Measurements from ENCODE around the gene SH2B3.
A peak's percentile ranks its signal among the peaks of the same experiment; 100 is the strongest.
"Not testable (repeated sequence)": the region's sequence is repeated elsewhere in the genome, so short reads cannot be mapped to it uniquely, and the experiment has no call there.

The SH2B3 gene

GRCh38 chr12:111457577-111457976, 51.9 kb downstream of the SH2B3 start:
- DNase-seq (ENCODE audit: low read depth, low spot score) = no peak

- no peak for DNase-seq (ENCODE audit: low read depth, low spot score)
Observed at GRCh38 chr12:111458546-111459172, 52.9 kb downstream of the SH2B3 start.

- not testable (repeated sequence) for DNase-seq (ENCODE audit: low read depth, low spot score)
Observed at GRCh38 chr12:111460111-111460510, 54.4 kb downstream of the SH2B3 start.

- DNase-seq (ENCODE audit: low read depth, low spot score) = no peak
Observed at GRCh38 chr12:111462210-111462769, 56.6 kb downstream of the SH2B3 start.

GRCh38 chr12:111467092-111467856, 61.6 kb downstream of the SH2B3 start:
- DNase-seq (ENCODE audit: low read depth, low spot score) = no peak

DNA sequence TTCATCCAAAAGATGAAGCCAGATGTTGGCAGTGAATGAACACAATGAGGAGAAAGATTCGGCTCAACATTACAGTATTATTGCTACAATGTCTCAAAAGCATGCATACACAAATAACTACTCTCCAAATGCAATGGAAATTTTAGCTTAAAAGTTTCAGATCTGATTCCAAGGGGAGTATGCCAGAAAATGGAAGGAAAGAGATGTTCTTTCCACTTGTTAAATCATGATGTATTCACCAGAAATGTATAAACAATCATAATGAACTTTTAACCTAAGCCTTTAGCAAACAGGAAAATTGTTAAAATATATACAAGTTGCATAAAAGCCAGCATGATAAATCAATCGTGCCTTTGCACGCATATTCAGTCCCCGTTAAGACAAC, 62.1 kb downstream of the SH2B3 start:
- no peak for DNase-seq (ENCODE audit: low read depth, low spot score)

DNA sequence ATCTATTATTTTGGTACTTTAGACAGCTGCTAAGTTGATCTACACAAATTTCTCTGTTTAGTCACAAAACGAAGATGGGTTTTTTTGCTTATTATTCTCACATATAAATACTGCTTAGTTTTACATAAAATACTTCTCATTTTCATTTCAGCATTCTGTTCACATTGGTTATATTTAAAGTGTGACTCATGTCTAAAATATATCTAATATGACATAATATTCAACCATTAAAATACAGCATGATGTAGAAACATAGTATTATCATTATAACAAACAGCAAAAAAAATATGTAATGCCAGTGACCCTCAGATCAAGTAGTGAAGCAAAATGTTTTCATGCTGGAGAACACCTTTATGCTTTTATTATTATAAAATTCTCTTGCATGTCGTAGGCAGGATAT, 63.7 kb downstream of the SH2B3 start:
- no peak for DNase-seq (ENCODE audit: low read depth, low spot score)

GRCh38 chr12:111471236-111471635, 65.5 kb downstream of the SH2B3 start:
- DNase-seq (ENCODE audit: low read depth, low spot score) = no peak

DNA sequence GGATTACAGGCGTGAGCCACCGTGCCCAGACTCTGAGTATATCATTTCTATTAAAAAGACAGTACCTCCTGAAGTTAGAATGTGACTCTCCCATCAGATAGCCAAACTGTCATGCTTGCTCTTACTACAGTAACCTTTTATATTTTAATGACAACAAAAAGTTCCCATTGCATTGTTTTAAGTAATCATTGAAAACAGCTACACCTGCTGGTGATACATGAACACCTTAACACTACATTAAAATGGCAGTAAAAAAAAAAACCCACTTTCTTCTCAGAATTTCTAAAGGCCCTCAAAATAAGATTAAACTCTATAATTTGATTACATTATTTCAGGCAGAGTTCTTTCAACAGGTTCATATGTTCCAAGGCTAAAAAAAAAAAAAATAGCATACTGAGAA, 76.7 kb downstream of the SH2B3 start:
- no peak for DNase-seq (ENCODE audit: low read depth, low spot score)

GRCh38 chr12:111488271-111488670, 82.5 kb downstream of the SH2B3 start:
- peak; percentile 4 for DNase-seq (ENCODE audit: low read depth, low spot score)

DNA sequence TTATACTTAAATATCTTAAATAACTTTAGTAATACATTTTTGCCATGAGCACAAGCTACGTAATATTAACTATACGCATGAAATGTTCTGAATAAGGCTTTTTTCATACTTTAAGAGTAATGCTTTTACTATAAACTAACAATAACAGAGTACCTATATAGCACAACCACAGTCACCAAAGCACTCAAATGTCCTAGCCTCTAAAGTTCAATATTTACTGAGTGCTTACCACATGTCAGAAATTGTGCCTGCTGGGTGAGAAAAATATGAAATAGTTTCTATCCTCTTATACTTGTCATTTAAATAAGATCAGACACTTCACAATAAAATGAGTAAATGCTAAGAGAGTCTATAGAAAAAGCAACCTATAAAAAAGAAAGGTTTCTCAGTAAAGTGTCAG, 83.1 kb downstream of the SH2B3 start:
- no peak for DNase-seq (ENCODE audit: low read depth, low spot score)

DNA sequence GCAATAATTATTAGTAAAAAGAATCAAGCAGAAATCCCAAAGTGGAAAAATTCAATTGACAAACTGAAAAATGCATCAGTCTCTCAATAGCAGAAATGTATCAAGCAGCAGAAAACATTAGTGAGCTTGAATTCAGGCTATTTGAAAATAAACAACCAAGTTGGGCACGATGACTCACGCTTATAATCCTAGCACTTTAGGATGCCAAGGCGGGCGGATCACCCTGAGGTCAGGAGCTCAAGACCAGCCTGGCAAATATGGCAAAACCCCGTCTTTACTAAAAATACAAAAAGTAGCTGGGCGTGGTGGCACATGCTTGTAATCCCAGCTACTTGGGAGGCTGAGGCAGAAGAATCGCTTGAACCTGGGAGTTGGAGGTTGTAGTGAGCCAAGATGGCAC, 87.3 kb downstream of the SH2B3 start:
- peak; percentile 6 for DNase-seq (ENCODE audit: low read depth, low spot score)

DNA sequence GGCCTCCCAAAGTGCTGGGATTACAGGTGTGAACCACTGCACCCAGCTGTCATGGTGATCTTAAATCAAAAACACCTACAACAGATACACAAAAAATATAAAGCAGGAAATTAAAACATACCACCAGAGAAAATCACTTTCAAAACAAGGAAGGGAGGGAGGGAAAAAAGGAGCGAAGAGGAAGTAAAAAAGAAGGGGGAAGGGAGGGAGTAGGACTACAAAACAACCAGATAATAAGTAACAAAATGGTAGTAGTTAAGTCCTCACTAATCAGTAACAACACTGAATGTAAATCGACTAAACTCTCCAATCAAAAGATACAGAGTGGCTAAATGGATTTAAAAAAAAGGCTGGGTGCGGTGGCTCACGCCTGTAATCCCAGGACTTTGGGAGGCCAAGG, 89.0 kb downstream of the SH2B3 start:
- DNase-seq (ENCODE audit: low read depth, low spot score) = no peak

Measured in smooth muscle cell of the brain vasculature (primary cell).